Measurements from ENCODE around the gene TAB3.

Gene TAB3

DNA sequence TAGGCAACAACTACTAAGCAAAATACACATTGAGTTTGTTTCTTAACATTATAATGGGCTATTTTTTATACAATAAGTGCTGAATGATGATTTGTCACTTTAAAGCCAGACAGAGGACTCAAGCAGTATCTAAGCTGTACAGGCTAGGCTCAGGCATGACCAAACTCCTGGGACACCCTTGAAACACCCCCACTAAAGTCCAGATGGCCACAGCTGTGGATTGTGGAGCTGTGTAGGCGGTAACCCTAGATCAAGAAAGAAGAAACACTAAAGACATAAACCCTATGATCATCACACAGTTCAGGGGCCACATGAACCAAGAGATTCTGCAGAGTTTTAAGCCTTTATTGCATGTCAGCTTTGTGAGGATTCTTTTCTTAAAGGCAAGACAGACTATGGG is 25.1 kb downstream of the TAB3 start:
- H3K9me3 Mint-ChIP-seq = no peaks in the 10 kb centered on the region
- no peak for DNase-seq
- TF ChIP-seq, protein P1, sequence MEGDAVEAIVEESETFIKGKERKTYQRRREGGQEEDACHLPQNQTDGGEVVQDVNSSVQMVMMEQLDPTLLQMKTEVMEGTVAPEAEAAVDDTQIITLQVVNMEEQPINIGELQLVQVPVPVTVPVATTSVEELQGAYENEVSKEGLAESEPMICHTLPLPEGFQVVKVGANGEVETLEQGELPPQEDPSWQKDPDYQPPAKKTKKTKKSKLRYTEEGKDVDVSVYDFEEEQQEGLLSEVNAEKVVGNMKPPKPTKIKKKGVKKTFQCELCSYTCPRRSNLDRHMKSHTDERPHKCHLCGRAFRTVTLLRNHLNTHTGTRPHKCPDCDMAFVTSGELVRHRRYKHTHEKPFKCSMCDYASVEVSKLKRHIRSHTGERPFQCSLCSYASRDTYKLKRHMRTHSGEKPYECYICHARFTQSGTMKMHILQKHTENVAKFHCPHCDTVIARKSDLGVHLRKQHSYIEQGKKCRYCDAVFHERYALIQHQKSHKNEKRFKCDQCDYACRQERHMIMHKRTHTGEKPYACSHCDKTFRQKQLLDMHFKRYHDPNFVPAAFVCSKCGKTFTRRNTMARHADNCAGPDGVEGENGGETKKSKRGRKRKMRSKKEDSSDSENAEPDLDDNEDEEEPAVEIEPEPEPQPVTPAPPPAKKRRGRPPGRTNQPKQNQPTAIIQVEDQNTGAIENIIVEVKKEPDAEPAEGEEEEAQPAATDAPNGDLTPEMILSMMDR (IDR thresholded peaks at IDR 0.05) = no peak
- H3K27me3 Mint-ChIP-seq (ENCODE audit: low read depth, poor library complexity) = no peaks in the 10 kb centered on the region
- no peaks in the 10 kb centered on the region for H3K4me1 Mint-ChIP-seq
- no peak overlapping the region for H3K27ac Mint-ChIP-seq
- H3K4me3 Mint-ChIP-seq = no peak overlapping the region
- peaks cover 23% of the 10 kb centered on the region for H3K36me3 Mint-ChIP-seq (ENCODE audit: low read depth)

DNA sequence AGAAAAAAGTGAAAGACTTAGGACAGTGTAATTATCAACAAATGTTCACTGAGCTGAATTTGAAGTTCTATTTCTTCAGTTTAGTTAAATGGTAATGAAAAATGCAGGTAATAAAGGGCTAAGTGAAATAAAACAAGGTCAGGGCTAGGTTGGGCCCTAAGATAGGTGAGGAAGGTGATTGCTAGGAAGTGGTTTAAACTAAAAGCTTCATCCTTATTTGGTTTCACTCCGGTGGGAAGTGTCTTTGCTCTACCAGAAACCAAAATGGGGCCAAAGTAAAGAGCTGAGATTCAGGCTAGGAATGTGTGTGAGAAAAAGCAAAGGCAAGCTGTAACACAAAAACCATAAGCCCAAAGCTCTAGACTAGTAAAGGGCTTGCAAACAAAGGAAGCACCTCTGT is 31.0 kb downstream of the TAB3 start:
- no peak overlapping the region for H3K4me3 Mint-ChIP-seq
- no peak for DNase-seq
- no peaks in the 10 kb centered on the region for H3K27me3 Mint-ChIP-seq (ENCODE audit: low read depth, poor library complexity)

DNA sequence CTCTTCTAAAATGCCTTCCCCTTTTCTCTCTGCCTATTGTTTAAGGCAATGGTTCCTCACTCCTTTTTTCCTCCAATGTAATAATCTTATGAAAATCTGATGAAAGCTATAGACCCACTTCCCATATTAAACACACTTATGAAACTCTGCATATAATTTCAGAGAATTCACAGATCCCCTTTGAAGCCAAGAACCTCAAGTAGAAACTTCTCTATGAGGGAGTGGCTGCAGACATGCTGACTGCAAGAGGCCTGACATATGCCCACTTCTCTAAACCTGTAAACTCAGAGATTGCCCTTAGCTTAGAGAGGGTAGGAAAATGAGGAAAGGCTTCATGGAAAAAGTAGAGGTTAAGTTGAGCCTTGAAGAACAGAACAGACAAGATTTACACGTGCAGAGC is 37.6 kb downstream of the TAB3 start:
- Mint-ChIP-seq H3K27me3 (ENCODE audit: low read depth, poor library complexity) (no peaks in the 10 kb centered on the region), H3K27ac (no peak overlapping the region), H3K4me3 (no peak overlapping the region), H3K4me1 (peaks cover 6% of the 10 kb centered on the region), H3K9me3 (peaks cover 17% of the 10 kb centered on the region), H3K36me3 (ENCODE audit: low read depth) (peaks cover 29% of the 10 kb centered on the region)
- DNase-seq = no peak
- TF ChIP-seq, protein P1 (IDR thresholded peaks at IDR 0.05) = no peak

More for the DNA sequence above, 31.0 kb downstream of the TAB3 start:
- peaks cover under 1% of the 10 kb centered on the region for H3K4me1 Mint-ChIP-seq
- H3K27ac Mint-ChIP-seq = no peak overlapping the region
- H3K9me3 Mint-ChIP-seq = peaks cover 14% of the 10 kb centered on the region
- H3K36me3 Mint-ChIP-seq (ENCODE audit: low read depth) = peaks cover 39% of the 10 kb centered on the region
- TF ChIP-seq, protein P1 (IDR thresholded peaks at IDR 0.05) = no peak

DNA sequence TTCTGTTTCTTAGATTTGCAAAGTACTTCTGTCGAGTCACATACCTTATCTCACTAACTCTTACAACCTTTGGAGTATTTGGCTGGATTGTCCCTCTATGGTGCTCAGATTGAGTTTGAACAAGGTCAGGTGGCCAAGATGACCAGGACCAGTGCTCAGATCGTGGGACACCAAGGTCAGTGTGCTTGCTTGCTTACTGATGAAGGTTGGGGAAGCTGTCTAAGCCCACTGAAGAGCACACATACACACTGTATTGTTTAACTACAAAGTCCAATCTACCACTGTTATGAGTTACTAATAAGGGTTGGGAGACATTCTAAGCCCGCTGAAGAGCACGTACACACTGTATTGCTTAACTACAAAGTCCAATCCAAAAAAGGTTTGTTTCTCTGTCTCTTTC is 53.7 kb downstream of the TAB3 start:
- peaks cover 18% of the 10 kb centered on the region for H3K9me3 Mint-ChIP-seq
- no peaks in the 10 kb centered on the region for H3K4me1 Mint-ChIP-seq
- H3K4me3 Mint-ChIP-seq = no peak overlapping the region
- no peak for DNase-seq
- TF ChIP-seq, protein P1 (IDR thresholded peaks at IDR 0.05) = no peak
- H3K27me3 Mint-ChIP-seq (ENCODE audit: low read depth, poor library complexity) = no peaks in the 10 kb centered on the region
- no peak overlapping the region for H3K27ac Mint-ChIP-seq
- H3K36me3 Mint-ChIP-seq (ENCODE audit: low read depth) = peaks cover 57% of the 10 kb centered on the region

DNA sequence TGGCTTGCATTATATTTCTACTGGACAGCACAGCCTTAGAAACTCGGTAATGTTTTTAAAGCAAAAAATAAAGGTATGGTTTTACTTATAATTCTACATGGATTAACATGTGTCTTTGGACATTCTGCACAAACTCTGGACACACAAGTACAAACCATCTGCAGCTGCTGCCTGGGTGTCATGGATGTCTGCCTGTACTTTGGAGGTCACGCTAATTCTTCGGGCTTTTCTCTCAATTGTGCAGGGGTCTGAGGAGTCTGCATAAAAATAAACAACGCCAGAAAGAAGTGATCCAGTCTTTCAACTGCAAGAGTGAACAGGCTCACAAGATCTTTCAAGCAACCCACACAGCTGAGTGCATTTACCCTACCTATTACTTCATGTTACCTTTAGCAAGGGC is 55.2 kb downstream of the TAB3 start:
- DNase-seq = no peak
- Mint-ChIP-seq H3K36me3 (ENCODE audit: low read depth) (peaks cover 49% of the 10 kb centered on the region), H3K4me1 (no peaks in the 10 kb centered on the region), H3K9me3 (peaks cover 24% of the 10 kb centered on the region), H3K27ac (no peak overlapping the region), H3K27me3 (ENCODE audit: low read depth, poor library complexity) (no peaks in the 10 kb centered on the region), H3K4me3 (no peak overlapping the region)
- TF ChIP-seq, protein P1 (IDR thresholded peaks at IDR 0.05) = no peak

DNA sequence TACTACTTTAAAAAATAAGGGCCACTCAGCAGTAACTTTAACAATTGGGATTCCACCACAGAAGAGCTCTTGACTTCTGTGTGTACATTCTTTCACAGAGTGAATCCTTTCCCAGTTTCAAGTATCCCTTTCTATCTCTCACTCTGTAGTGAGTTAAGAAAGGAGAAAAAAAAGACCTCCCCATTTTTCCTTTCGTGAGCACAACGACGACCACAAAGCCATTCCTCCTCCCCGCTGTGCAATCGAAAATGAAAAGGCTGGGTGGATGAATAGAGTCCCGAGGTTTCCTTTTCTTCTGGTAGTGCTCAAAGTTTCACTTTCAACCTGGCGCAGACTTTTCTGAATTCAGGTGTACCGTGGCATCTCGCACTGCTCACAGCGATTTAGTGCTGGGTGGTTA is 58.0 kb downstream of the TAB3 start:
- Mint-ChIP-seq H3K27ac (no peak overlapping the region), H3K4me3 (no peak overlapping the region), H3K36me3 (ENCODE audit: low read depth) (peaks cover 30% of the 10 kb centered on the region), H3K9me3 (peaks cover 17% of the 10 kb centered on the region), H3K27me3 (ENCODE audit: low read depth, poor library complexity) (no peaks in the 10 kb centered on the region), H3K4me1 (no peaks in the 10 kb centered on the region)
- no peak for DNase-seq
- TF ChIP-seq, protein P1 (IDR thresholded peaks at IDR 0.05) = no peak

Data from nephron progenitor cell (in vitro differentiated cells).